Activated CD4-positive, alpha-beta T cell treated with anti-CD3 and anti-CD28 coated beads, Interleukin-2, amount 10 ng/mL, durations not matched to agents 7 days and 5 days (primary cell): Measurements from ENCODE around the gene TMEM191C. TPM values are rescaled to one million over a fixed set of nuclear protein-coding genes. Genes with fewer than 3 reads are reported as not detected.
"Not testable (repeated sequence)": the region's sequence is repeated elsewhere in the genome, so short reads cannot be mapped to it uniquely, and the experiment has no call there.

Source experiments
- CTCF ChIA-PET: fragments of 350-600 bp; sonication (Branson Sonifier 250); formaldehyde crosslinking; loops from one replicate; lab custom pipeline; 2021; ENCODE audit warnings: antibody characterized with exemption; lab: Charles Lee
- POLR2A ChIA-PET: fragments of 350-600 bp; sonication (Branson Sonifier 250); formaldehyde crosslinking; loops from one replicate; lab custom pipeline; 2021; ENCODE audit warnings: antibody characterized with exemption; lab: Charles Lee
- DNase-seq: peaks from one replicate; pipeline ENCODE4 v3.0.0-alpha.2; 2020
- H3K27ac Mint-ChIP-seq: one replicate; pipeline ENCODE4 v1.8.0; 2021; ENCODE audit warnings: mild to moderate bottlenecking, moderate library complexity, mixed read lengths
- H3K27me3 Mint-ChIP-seq: one replicate; pipeline ENCODE4 v1.8.0; 2021; ENCODE audit warnings: mixed read lengths
- H3K36me3 Mint-ChIP-seq: one replicate; pipeline ENCODE4 v1.8.0; 2021; ENCODE audit warnings: low read depth, mixed read lengths
- H3K4me1 Mint-ChIP-seq: one replicate; pipeline ENCODE4 v1.8.0; 2021; ENCODE audit warnings: mixed read lengths
- H3K4me3 Mint-ChIP-seq: one replicate; pipeline ENCODE4 v1.8.0; 2021; ENCODE audit warnings: mild to moderate bottlenecking, moderate library complexity, mixed read lengths
- H3K9me3 Mint-ChIP-seq: one replicate; pipeline ENCODE4 v1.8.0; 2021; ENCODE audit warnings: mixed read lengths
- total RNA-seq, 2 experiments: library from RNA; stranded (reverse); gene quantifications; one replicate each; pipeline ENCODE4 v1.2.3, GENCODE V29; 2021

TMEM191C gene
- total RNA-seq, 2 experiments from 2014 or later, result 1.4 to 2.0 TPM

GRCh38 chr22:21473664-21474063 is 6.5 kb downstream of the TMEM191C start:
- H3K4me3 Mint-ChIP-seq, CTCF ChIA-PET, H3K9me3 Mint-ChIP-seq, H3K36me3 Mint-ChIP-seq, H3K4me1 Mint-ChIP-seq, H3K27me3 Mint-ChIP-seq, DNase-seq, POLR2A ChIA-PET, H3K27ac Mint-ChIP-seq: not testable (repeated sequence)

- H3K36me3 Mint-ChIP-seq, POLR2A ChIA-PET: not testable (repeated sequence)
Measured at GRCh38 chr22:21484039-21484438, 16.9 kb downstream of the TMEM191C start.

DNA sequence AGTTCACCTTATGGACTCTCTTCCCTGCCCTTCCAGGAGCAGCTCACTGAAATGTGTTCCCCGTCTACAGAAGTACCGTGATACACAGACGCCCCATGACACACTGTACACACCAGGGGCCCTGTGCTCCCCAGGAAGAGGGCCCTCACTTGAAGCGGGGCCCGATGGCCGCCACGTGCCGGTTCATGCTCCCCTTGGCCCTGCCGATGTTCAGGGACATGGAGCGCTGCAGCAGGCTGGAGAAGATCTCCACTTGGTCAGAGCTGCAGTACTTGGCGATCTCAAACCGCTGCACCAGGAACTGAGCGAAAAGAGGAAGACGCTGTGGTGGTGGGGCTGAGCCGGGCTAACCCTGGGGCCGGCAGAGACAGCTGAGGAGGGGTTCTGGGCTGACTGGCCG is 20.5 kb downstream of the TMEM191C start:
- POLR2A ChIA-PET, H3K9me3 Mint-ChIP-seq, H3K4me1 Mint-ChIP-seq, H3K27me3 Mint-ChIP-seq, H3K36me3 Mint-ChIP-seq, DNase-seq, H3K4me3 Mint-ChIP-seq, CTCF ChIA-PET, H3K27ac Mint-ChIP-seq: not testable (repeated sequence)

More at GRCh38 chr22:21484039-21484438, 16.9 kb downstream of the TMEM191C start:
- DNase-seq, CTCF ChIA-PET, H3K9me3 Mint-ChIP-seq, H3K4me3 Mint-ChIP-seq, H3K27me3 Mint-ChIP-seq, H3K4me1 Mint-ChIP-seq, H3K27ac Mint-ChIP-seq: not testable (repeated sequence)

- CTCF ChIA-PET, DNase-seq, H3K36me3 Mint-ChIP-seq, H3K4me3 Mint-ChIP-seq, H3K9me3 Mint-ChIP-seq, H3K4me1 Mint-ChIP-seq, POLR2A ChIA-PET, H3K27ac Mint-ChIP-seq, H3K27me3 Mint-ChIP-seq: not testable (repeated sequence)
Measured at GRCh38 chr22:21489149-21489680, 22.0 kb downstream of the TMEM191C start.

GRCh38 chr22:21490556-21490955 is 23.4 kb downstream of the TMEM191C start:
- H3K9me3 Mint-ChIP-seq, DNase-seq, CTCF ChIA-PET, H3K4me3 Mint-ChIP-seq, H3K4me1 Mint-ChIP-seq, H3K27me3 Mint-ChIP-seq, H3K36me3 Mint-ChIP-seq, H3K27ac Mint-ChIP-seq, POLR2A ChIA-PET: not testable (repeated sequence)

DNA sequence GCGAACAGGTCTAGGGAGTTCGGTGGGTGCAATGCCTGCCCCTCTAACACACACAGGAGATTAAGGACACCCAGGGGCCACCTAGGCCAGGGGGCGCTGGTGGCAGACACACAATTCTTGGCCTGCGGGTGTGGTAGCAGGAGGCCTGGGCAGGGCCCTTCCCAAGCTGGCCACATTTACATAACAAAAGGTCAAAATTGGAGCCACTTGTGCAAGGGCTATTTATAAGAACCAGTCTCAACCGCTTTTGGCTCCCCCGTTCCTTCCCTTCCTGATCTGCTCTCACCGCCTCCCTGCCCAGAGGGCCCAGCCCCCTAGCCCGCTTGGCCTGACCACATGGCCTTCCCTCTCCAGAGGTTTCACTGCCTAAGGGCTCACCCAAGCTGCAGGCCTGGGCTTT is 25.1 kb downstream of the TMEM191C start:
- H3K9me3 Mint-ChIP-seq, H3K4me3 Mint-ChIP-seq, H3K27ac Mint-ChIP-seq, H3K4me1 Mint-ChIP-seq, H3K36me3 Mint-ChIP-seq, H3K27me3 Mint-ChIP-seq, CTCF ChIA-PET, DNase-seq, POLR2A ChIA-PET: not testable (repeated sequence)

GRCh38 chr22:21493789-21494782 is 26.9 kb downstream of the TMEM191C start:
- CTCF ChIA-PET, H3K27ac Mint-ChIP-seq, DNase-seq, H3K4me1 Mint-ChIP-seq, POLR2A ChIA-PET, H3K4me3 Mint-ChIP-seq, H3K36me3 Mint-ChIP-seq, H3K27me3 Mint-ChIP-seq, H3K9me3 Mint-ChIP-seq: not testable (repeated sequence)

DNA sequence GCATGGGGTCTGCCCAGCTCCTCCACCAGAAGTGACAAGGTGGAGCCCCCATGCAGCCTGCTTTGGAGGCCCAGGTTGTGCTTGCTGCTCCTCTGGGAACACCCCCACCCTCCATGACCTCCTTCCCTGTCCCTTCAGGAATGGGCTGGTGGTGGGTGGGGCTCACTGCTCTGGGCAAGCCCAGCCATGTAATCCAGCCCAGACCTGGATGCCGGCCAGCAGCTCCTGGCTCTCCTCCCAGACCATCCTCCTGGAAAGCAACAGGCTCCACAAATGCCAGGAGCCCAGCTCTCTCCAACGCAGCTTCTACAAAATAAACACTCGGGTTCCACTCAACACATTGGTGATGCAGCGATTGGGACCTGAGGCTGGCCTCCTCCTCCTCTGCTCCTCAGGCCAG is 30.8 kb downstream of the TMEM191C start:
- H3K9me3 Mint-ChIP-seq, CTCF ChIA-PET, H3K27me3 Mint-ChIP-seq, DNase-seq, H3K27ac Mint-ChIP-seq, POLR2A ChIA-PET, H3K36me3 Mint-ChIP-seq, H3K4me1 Mint-ChIP-seq, H3K4me3 Mint-ChIP-seq: not testable (repeated sequence)

DNA sequence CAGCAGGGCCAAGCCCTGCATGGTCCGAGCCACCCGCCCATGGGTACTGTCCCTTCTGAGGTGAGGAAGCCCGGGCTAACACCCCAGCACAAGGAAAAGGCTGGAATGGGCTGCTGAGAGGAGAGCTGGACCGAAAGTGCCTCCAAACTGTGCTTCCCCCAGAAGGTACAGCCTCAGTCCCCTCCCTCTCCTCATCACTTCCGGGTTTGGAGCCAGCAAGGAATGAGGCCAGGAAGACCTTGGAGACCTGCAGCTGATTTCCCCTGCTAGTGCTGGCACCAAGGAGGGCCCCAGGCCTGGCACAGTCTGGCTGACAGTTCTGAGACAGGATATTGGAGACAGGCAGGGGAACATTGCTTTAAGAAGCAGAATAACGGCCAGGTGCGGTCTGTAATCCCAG is 31.3 kb downstream of the TMEM191C start:
- CTCF ChIA-PET, POLR2A ChIA-PET, H3K4me3 Mint-ChIP-seq: not testable (repeated sequence)

GRCh38 chr22:21499623-21500506 is 32.7 kb downstream of the TMEM191C start:
- H3K27ac Mint-ChIP-seq, DNase-seq, H3K4me1 Mint-ChIP-seq, H3K36me3 Mint-ChIP-seq, H3K9me3 Mint-ChIP-seq, POLR2A ChIA-PET, H3K4me3 Mint-ChIP-seq, H3K27me3 Mint-ChIP-seq, CTCF ChIA-PET: not testable (repeated sequence)

More for the DNA sequence above, 31.3 kb downstream of the TMEM191C start:
- not testable (repeated sequence) for H3K9me3 Mint-ChIP-seq, H3K4me1 Mint-ChIP-seq, H3K27ac Mint-ChIP-seq, H3K27me3 Mint-ChIP-seq, DNase-seq, H3K36me3 Mint-ChIP-seq

DNA sequence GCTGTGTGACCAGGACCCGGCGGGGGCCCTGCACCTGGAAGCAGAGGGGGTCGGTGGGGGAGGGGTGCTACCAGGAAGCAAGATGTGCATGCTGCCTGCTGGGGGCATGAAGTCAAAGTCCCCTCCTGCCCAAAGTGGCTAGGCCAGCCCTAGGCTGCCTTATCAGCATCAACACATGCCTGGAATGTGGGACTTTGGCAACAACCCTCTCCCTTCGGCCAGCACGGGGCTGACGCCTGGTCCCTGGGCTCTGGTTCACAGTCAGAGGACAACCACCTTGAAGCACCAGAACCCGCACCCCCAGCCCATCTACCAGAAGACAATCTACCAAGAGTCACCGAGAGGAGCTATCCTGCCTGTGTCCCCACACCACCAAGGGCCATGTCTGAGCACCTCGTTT is 43.2 kb downstream of the TMEM191C start:
- H3K27ac Mint-ChIP-seq, H3K4me3 Mint-ChIP-seq, H3K9me3 Mint-ChIP-seq, DNase-seq, H3K27me3 Mint-ChIP-seq, H3K4me1 Mint-ChIP-seq, H3K36me3 Mint-ChIP-seq, CTCF ChIA-PET, POLR2A ChIA-PET: not testable (repeated sequence)

DNA sequence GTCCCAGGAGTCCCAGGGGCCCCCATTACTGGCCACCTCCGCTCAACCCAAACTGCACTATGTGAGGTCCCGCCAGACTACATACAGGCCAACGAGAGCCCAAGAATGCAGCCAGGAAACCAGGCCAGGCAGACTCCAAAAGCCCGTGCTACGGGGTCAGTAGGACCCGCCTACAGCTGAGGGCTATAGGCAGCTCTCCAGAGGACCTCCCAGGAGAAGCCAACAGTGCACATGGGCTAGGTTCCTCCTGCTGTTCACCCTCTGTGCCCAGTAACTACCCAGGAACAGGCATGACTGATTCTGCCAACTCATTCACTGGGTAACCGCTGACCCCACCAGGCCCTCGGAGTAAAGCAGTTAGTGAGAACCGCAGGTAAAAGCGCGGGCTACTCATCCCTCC is 44.8 kb downstream of the TMEM191C start:
- CTCF ChIA-PET, H3K36me3 Mint-ChIP-seq, H3K9me3 Mint-ChIP-seq, H3K4me1 Mint-ChIP-seq, H3K4me3 Mint-ChIP-seq, H3K27me3 Mint-ChIP-seq, DNase-seq, POLR2A ChIA-PET, H3K27ac Mint-ChIP-seq: not testable (repeated sequence)

GRCh38 chr22:21514117-21514516 is 46.9 kb downstream of the TMEM191C start:
- H3K4me3 Mint-ChIP-seq, CTCF ChIA-PET, POLR2A ChIA-PET, H3K9me3 Mint-ChIP-seq, H3K4me1 Mint-ChIP-seq, DNase-seq, H3K36me3 Mint-ChIP-seq, H3K27ac Mint-ChIP-seq, H3K27me3 Mint-ChIP-seq: not testable (repeated sequence)
